ENCODE measurements around the gene NOD1.
"Not testable (repeated sequence)": the region's sequence is repeated elsewhere in the genome, so short reads cannot be mapped to it uniquely, and the experiment has no call there.

NOD1 gene

DNA sequence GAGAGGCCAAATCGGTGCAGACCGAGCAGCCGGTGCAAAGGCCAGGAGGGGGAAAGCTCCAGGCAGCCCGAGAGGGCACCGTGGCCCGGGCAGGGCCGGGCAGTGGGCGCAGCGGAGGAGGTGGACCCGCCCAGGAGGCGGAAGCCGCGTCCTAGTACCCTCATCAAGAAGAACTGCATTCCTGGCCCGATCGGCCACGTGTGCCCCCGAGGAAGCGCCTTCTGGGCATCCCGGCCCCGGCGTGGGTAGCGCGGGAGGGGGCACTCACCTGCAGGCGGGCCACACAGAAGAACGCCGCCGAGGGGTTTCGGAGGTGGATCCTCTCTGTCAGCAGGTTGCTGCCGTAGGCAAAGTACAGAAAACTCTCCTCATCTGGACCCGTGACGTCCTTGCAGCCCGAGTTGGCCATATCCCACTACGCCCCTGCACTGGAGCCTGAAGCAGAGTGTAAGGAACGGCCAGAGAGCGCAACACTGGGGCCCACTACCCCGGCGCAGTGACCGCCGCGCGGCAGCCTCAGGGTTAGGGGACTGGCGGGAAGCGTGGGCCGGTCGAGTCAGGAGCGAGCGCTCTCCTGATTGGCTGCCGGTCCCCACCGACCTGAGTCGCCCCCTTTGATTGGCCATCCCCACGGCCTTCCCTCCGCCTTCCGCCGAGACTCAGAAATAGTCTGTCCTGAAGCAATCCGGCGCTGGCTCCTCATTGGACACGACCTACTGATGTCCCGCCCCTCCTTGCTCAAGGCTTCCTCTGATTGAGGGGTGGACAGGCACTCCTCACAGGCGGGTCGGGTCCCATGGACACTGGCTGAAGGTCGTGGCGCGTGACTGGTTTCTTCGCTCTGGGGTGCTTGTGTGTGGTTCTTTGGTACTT is 26.0 kb upstream of the NOD1 start, which contains the start of gene GGCT:
TSS of gene GGCT (minus strand) at position 529 of the 873 bp plus-strand sequence. CDS start at position 409, 120 bp downstream.
- FAIRE-seq (peak; percentile 93), DNase-seq (ENCODE audit: insufficient read length, low spot score) (peak; percentile 97)

DNA sequence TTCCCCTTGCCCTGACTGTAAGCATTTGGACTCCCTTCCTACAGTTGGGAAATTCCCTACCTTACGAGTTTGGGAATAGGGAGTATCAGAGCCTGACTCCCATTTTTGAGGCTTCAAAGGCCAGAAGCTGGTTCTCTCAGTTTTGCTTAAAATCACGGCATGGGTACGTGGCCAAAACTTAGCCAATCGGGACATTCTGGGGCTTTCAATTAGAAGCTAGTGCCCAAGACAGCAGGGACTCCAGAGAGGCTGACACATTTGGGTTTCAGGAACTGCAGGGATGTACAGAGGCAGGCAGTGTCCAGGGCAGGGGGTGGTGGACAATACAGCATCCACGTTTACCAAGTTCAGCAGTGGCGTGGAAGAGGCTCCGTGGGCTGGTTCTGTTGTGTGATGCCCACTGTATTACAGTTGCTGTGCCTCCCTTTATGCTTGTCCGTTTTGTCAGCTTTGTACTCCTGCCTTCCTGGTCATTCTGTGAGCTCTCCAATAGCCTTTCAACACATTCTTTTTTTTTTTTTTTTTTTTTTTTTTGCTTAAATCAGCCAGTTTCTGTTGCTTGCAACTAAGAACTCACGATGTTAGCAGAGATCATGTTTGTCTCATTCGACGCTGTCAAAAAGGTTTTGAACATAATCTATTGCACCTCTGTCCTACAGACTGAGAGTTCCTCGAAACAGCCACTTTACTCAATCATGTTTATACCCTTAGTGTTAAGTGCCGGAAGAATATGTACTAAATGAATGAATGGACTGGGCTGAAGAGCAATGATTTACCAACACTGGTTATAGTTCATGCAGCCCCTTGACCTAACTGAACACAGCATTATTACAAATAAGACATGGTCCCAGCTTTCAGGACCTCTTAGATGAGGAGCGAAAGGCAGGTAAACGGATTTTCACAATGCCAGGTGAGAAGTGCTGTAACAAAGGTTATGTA is 25.0 kb upstream of the NOD1 start:
- FAIRE-seq: no peak
- no peak for DNase-seq (ENCODE audit: insufficient read length, low spot score)

DNA sequence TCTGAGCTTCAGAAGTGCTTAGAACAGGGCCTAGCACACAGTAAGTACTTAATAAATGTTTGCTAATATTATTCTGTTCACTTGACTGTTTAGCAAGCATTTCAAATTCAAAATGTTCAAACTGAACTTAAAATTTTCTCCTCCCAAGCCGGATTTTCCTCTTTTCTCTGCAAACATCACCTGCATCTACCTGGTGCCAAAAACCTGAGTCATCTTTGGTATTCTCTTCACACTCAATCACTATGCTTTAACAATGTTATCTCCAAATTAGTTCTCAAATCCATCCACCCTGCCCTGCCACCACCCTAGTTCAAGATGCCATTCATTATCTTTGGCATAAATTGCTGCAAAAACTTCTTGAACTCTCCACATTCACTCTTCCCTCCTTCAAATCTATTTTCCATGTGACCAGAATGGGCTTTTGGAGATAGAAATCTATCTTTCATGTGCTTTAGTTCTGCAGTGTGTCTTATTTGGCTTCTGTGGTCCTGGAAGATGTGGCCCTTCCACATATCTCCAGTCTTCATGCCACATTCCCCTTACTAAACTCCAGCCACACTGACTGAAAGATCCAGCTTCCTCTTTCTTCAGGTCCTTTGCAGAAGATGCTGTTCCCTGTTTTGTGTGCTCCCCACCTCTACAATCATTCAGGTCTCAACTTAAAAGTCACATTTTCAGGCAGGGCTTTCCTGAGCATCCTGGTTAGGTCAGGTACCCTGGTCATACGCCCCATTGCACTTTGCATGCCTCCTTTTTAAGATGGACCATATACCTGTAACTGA is 24.1 kb upstream of the NOD1 start:
- DNase-seq (ENCODE audit: insufficient read length, low spot score): no peak
- no peak for FAIRE-seq

DNA sequence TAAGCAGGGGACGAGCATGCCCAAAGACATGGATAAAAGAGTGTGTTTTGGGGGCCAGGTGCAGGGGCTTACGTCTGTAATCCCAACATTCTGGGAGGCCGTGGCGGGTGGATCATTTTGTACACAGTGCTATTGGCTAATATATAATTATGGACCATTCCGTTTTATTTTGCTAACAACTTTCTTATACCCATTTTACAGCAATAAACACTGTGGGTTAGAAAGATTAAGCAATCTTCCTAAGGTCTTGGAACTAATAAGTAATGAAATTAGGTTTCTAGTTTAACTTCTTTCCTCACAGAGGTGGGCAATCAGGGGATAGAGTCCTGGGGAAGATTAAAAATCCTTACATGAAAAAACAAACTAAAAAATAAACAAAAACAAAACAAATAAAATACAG is 22.7 kb upstream of the NOD1 start:
- DNase-seq (ENCODE audit: insufficient read length, low spot score) (no peak), FAIRE-seq (no peak)

DNA sequence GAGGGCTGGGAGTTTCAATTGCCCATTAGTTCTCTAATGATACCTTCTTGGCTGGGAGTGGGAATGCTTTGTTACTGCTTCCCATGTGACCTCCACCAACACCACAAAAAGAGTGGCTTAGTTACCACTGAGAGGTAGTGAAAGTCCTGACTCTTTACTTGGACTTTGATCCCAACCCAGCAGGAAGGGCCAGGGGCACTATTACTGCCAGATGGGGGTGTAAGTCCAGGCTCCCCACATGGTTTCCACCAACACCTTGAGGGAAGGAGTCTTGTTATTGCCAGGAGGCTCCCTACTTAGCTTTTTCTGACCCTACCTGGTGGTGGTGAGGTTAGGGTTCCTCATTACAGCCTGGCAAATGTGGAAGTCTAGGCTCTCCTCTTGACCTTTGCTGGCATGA is 14.6 kb upstream of the NOD1 start:
- FAIRE-seq (no peak), DNase-seq (ENCODE audit: insufficient read length, low spot score) (no peak)

DNA sequence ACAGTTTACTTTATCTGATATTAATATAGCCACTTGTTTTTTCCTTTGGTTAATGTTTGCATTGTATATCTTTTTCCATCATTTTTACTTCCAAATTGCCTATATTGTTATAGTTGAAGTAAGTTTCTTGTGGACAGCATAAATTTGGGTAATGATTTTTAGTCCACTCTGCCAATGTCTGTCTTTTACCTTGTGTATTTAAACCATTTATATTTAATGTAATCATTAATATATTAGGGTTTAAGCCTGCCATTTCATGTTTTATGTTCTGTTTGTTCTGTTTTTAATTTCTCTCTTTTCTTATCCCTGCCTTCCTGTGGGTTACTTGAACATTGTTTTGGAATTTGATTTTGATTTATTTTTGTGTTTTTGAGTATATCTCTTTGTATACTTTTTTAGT is 12.8 kb upstream of the NOD1 start:
- no peak for FAIRE-seq
- no peak for DNase-seq (ENCODE audit: insufficient read length, low spot score)

DNA sequence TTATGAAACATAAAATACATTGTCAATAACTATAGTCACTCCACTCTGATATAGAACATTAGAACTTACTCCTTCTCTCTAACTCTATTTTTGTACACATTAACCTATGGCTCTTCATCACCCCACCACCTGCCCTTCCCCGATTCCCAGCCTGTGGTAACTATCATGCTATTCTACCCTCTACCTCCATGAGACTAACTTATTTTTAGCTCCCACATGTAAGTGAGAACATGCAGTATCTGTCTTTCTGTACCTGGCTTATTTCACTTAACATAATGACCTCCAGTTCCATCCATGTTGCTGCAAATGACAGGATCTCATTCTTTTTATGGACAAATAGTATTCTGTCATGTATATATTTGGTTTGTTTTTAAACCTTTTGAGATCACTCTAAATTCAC is 8.8 kb upstream of the NOD1 start:
- FAIRE-seq (no peak), DNase-seq (ENCODE audit: insufficient read length, low spot score) (no peak)

DNA sequence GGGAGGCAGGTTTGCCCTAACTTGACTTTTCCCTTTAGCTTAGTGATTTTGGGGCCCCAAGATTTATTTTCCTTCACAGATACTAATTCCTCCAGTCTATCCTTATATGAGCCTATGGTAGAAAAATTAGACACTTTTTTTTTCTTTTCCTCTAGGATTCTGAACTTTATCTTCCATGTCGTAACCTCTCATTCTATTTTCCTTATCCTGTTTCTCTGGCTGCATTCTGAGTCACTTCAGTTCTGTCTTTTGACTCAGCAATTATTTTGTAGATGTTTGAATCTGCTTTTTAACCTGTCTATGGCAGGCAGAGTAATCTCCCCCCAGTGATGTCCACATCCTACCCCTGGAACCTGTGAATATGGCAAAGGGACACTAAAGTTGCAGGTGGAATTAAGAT is 7.1 kb upstream of the NOD1 start:
- no peak for DNase-seq (ENCODE audit: insufficient read length, low spot score)
- FAIRE-seq: no peak

DNA sequence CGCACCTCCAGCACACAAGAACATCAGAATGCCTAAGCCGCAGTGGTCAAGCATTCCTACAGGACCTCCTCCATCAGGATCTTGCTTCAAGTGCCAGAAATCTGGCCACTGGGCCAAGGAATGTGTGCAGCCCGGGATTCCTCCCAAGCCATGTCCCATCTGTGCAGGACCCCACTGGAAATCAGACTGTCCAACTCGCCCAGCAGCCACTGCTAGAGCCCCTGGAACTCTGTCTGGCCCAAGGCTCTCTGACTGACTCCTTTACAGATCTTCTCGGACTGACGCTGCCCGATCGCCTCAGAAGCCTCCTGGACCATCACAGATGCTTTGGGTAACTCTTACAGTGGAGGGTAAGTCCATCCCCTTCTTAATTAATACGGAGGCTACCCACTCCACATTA is 2.8 kb upstream of the NOD1 start:
- not testable (repeated sequence) for DNase-seq (ENCODE audit: insufficient read length, low spot score); FAIRE-seq

DNA sequence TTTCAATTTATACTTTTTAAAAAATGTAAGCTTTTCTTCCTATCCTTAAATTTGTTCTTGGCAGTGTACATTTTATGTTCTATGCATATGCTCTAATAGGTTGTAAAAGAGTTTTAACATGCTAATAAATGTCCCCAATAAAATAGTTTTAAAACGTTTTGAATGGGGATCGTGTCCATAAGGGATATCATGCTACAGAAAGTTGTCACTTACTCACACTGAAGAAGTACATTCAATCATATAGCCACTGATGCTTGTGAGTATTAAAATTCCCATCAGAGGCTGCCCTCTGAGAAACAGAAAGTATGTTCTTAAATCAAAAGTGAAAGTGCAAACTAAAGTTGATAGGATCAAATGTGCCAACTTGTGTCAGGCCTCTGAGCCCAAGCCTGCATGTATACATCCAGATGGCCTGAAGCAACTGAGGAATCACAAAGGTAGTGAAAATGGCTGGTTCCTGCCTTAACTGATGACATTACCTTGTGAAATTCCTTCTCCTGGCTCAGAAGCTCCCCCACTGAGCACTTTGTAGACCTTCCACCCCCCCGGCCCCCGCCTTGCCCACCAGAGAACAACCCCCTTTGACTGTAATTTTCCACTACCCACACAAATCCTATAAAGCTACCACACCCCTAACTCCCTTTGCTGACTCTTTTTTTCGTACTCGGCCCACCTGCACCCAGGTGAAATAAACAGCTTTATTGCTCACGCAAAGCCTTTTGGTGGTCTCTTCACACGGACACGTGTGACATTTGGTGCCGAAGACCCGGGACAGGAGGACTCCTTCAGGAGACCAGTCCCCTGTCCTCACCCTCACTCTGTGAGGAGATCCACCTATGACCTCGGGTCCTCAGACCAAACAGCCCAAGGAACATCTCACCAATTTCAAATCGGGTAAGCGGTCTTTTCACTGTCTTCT is 877 bp upstream of the NOD1 start:
- no peak for FAIRE-seq
- no peak for DNase-seq (ENCODE audit: insufficient read length, low spot score)

DNA sequence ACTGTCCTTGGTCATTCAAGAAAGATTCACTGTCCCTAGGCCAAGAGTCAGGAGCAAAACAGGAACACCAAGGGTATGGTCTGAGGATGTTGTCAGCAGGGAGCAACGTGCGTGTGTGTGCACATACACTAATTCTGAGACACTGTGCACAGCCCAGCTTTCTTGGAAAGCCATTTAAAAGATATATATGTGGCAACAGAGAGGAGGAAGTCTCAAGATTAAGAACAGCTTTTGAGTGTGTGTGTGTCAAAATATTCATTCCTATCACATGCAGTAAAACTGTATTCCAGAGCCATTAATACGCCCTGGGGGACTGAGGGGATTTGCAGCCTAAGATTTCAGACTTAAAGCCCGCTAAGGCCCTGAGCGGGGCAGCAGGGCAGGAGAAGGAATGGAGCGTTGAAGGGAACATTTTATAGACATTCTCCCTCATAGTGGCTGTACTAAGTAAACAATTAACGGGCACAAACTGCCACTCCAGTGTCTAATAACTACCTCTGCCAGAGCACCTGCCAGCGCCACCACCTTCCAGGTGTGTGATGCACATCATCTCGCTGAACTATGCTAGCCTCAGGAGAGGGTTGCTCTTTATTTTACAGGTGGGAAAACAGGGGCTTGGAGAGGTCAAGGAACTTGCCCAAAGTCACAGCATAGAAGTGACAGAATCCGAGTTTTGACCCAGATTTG is 2.0 kb downstream of the NOD1 start:
- FAIRE-seq: no peak
- no peak for DNase-seq (ENCODE audit: insufficient read length, low spot score)

DNA sequence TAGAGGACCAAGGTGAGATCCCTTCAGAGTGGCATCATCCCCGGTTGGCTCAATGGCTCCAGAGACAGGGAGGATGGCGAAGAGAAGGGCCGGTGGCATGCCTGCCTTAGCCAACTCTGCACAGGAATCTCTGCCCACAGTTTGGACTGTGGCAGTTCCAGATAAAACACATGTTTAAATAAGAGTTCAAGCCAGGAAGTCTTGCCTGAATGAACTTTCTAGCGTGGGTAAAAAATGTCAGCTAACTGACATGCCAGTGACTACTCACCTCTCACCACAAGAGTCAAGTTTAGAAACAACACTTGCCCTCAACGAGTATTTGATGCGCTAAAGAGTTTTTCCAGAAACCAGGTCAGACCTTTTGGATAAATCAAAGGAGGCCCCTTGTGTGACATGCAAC is 3.0 kb downstream of the NOD1 start:
- FAIRE-seq (no peak), DNase-seq (ENCODE audit: insufficient read length, low spot score) (no peak)

DNA sequence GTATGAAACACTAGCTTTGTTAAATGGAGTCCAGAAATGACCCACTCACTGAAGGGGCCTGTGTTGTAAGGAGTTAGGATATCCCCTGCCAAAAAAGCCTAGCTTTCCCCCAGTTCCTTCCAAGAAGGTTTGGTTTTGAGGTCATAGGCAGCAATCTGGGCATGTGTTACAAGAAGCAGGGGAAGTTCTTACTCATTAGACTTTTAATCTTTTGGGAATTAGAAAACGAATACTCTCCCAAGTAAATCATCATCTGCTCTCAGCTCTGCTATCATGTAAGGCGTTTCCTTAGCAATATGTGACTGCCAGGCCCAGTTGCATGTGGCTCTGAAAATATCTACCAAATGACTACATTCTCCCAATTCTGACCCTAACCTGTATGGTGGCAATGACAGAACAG is 3.7 kb downstream of the NOD1 start:
- DNase-seq (ENCODE audit: insufficient read length, low spot score): no peak
- FAIRE-seq: no peak

DNA sequence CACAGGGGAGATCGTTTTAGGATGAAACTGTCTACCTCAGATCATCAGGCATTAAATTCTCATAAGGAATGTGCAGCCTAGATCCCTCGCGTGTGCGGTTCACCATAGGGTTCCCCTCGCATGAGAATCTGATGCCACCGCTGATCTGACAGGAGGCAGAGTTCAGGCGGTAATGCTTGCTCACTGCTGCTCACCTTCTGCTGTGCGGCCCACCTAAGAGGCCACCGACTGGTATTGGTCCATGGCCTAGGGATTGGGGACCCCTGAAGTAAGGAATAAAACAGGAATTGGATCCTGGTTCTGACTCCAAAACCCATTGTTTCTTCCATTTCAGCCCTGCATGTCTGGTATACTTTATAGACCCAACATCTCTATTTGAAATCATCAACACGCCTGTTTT is 4.1 kb downstream of the NOD1 start:
- FAIRE-seq: no peak

DNA sequence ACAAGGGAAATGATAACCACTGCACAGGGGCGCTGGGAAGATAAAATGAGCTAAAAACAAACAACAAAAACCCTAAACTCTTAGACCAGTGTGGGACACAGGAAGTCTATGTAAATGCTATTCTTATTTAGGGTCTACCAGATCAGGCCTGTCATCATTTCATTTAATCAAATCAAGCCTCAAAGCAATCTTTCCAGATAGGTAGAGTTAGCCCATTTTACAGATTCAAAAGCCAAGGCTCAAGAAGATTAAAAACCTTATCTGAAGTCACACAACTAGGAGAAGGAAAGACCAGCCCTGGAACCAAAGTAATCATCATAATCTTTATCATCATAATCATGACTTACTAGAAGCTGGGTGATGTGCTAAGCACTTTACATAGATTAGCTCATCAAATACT is 4.7 kb downstream of the NOD1 start:
- DNase-seq (ENCODE audit: insufficient read length, low spot score) (no peak), FAIRE-seq (no peak)

More for the DNA sequence above, 4.1 kb downstream of the NOD1 start:
- DNase-seq (ENCODE audit: insufficient read length, low spot score): no peak

DNA sequence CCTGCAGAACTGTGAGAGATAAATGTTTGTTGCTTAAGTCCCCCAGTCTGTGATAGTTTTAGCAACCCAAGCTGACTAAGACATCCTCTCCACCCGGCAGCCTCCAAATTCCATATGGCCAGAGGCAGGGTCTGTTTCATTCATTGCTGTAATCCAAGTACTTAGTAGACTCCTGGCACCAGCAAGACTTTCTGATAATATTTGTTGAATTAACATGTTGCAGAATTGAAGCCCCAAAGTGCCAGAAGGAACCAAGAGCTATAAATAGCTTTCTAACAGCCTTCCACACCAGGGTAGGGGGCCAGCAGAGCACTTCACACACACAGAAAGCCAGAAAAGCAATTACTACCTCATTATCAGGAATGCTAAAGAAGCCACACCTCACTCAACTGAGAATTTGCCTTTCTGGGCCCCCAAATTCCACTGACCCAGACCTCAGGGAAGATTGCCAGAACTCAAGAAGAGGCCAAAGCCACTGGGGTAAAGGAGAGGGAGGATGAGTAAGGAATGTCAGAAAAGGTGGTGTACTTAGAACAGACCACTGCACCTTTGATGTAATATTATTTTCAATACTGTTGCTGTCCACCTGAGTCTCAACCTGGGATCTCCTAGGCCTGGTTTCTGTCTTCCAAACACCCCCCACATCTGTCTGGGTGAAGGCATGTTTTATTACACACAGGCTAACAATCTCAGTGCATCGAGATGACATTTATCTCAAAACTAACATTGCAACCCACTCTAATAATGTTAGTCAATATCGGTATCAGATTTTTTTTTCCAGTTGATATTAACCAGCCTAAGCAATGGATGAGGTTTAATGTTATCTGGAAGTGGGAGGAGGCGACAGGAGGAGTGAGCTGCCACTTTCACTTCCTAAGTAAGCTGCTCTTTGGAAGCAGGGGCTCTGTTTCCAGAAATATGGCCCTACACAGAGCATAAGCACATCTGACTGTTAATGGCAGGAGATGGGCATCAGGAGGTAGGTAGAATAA is 5.5 kb downstream of the NOD1 start:
- FAIRE-seq (no peak), DNase-seq (ENCODE audit: insufficient read length, low spot score) (no peak)

DNA sequence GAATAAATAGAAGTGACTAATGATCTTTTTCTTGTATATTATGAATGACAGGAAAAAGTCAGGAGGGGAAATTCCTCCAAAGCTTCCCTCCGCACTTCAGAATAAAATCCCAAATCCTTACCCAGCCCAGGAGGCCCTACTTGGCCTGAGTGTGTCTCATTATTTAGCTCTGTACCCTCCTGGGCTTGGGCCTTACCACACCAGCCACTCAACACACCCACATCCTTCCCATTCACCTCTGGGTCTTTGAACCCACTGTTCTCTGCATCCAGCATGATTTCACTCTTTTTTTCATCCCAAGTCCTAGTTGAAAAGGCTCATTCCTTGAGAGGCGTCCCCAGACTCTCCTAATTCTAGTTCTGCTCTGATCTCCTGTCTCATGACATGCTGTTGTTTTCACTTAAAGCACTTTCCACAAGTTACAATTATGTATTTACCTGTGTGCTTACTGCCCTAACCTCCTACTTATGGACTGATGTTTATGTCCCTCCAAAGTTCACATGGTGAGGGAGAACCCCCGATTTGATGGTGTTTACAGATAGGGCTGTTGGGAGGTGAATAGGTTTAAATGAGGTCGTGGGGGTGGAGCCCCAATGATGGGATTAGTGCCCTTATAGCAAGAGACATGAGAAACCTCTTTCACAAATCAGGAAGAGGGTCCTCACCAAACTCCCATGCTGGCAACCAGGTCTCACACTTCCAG is 6.4 kb downstream of the NOD1 start:
- DNase-seq (ENCODE audit: insufficient read length, low spot score) (no peak), FAIRE-seq (no peak)

Measured in HTR-8/SVneo (cell line).